ENCODE measurements around the gene KCNJ12. TPM values are rescaled to one million over a fixed set of nuclear protein-coding genes. Genes with fewer than 3 reads are reported as not detected.
"Not testable (repeated sequence)": the region's sequence is repeated elsewhere in the genome, so short reads cannot be mapped to it uniquely, and the experiment has no call there.

The KCNJ12 gene
- total RNA-seq, 2 donors from 2014 or later = not detected

DNA sequence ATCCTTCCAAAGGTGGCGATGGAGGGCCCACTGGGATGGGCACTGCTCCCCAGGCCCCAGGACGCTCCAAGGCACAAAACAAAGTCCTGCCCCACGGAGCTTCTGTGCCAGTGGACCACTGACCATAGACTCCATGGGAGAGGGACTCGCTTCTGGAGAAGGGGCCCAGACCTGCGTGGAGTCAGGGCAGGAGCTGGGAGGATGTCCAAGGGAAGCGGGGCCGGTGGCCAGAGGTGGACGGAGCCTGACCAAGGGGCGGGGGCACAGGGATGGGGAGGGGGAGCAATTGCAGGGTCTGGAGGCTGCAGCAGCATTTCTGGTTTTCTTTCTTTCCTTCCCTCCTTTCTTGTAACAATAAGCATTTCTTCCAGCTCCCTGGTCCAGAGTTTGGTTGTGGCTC, 14.1 kb downstream of the KCNJ12 start:
- ATAC-seq (replicated peaks in 1 of 2) (no peak), DNase-seq (no peak)
- Mint-ChIP-seq H3K4me3 (no peak overlapping the region), H3K27me3 (ENCODE audit: low read depth) (peaks cover 7% of the 10 kb centered on the region), H3K36me3 (ENCODE audit: insufficient read depth in 2 of 2) (no peaks in the 10 kb centered on the region), H3K27ac (no peak overlapping the region), H3K4me1 (ENCODE audit: low read depth) (no peaks in the 10 kb centered on the region), H3K9me3 (no peaks in the 10 kb centered on the region)

DNA sequence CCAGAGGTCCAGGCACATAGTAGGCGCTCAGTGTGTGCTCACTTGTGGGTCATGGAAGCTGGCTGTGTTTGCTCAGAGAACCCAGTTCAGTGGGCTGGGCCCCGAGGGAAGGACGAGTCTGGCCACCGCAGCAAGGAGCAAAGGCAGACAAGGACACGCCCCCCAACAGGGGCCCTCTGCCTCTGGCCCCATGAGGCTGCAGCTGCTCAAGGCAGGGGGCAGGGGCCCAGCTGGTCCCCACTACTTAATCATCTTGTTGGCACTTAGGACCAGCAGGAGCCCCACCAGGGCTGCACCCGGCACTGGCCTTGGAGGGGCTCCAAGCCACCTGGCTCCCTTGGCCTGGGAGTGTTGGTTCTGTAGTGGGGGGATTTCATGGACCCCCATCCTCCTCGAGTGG, 16.1 kb downstream of the KCNJ12 start:
- no peaks in the 10 kb centered on the region for H3K9me3 Mint-ChIP-seq
- DNase-seq = no peak
- H3K36me3 Mint-ChIP-seq (ENCODE audit: insufficient read depth in 2 of 2) = no peaks in the 10 kb centered on the region
- no peak overlapping the region for H3K4me3 Mint-ChIP-seq
- H3K27me3 Mint-ChIP-seq (ENCODE audit: low read depth) = peaks cover 7% of the 10 kb centered on the region
- H3K4me1 Mint-ChIP-seq (ENCODE audit: low read depth) = no peaks in the 10 kb centered on the region
- no peak overlapping the region for H3K27ac Mint-ChIP-seq
- ATAC-seq (replicated peaks in 1 of 2) = no peak

DNA sequence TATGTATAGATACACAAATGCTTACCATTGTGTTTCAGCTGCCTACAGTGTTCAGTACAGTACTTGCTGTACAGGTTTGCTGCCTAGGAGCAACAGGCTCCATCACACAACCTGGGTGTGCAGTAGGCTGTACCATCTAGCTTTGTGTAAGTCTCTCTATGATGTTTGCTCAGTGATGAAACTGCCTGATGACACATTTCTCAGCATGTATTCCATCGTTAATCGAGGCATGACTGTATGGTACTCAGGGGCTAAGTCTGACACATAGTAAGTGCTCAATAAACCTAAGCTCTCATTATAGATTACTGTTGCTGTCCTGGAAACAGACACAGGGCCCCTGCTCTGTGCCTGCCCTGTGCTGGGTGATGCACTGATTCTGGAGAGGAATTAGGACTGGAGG, 18.1 kb downstream of the KCNJ12 start:
- Mint-ChIP-seq H3K36me3 (ENCODE audit: insufficient read depth in 2 of 2) (no peaks in the 10 kb centered on the region), H3K27me3 (ENCODE audit: low read depth) (peaks cover 7% of the 10 kb centered on the region), H3K9me3 (no peaks in the 10 kb centered on the region), H3K4me3 (no peak overlapping the region), H3K27ac (no peak overlapping the region), H3K4me1 (ENCODE audit: low read depth) (no peaks in the 10 kb centered on the region)
- DNase-seq (no peak), ATAC-seq (replicated peaks in 1 of 2) (peak in 1 of 2 donors; percentile 33)

DNA sequence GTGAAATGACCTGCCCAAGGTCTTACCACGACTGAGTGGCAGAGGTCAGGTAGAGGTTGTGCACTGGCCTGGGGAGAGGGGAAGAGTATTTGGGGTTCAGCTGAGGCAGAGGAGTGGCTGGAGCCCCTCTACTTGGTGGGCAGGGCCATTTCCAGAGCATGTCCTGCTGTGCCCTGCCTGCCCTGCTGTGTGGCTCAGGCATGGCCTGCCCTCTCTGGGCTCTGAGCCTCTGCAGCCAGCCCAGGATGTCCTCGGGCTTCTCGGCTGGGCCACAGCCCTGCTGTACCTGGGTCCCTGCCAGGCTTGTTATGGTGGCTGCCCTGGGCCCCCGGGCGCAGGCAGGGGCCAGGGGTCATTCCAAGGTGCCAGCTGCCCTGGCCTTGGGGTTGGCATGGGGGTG, 19.6 kb downstream of the KCNJ12 start:
- Mint-ChIP-seq H3K36me3 (ENCODE audit: insufficient read depth in 2 of 2) (no peaks in the 10 kb centered on the region), H3K9me3 (no peaks in the 10 kb centered on the region), H3K27me3 (ENCODE audit: low read depth) (peaks cover 7% of the 10 kb centered on the region), H3K4me1 (ENCODE audit: low read depth) (no peaks in the 10 kb centered on the region), H3K27ac (no peak overlapping the region), H3K4me3 (no peak overlapping the region)
- DNase-seq = no peak
- ATAC-seq (replicated peaks in 1 of 2) = no peak

DNA sequence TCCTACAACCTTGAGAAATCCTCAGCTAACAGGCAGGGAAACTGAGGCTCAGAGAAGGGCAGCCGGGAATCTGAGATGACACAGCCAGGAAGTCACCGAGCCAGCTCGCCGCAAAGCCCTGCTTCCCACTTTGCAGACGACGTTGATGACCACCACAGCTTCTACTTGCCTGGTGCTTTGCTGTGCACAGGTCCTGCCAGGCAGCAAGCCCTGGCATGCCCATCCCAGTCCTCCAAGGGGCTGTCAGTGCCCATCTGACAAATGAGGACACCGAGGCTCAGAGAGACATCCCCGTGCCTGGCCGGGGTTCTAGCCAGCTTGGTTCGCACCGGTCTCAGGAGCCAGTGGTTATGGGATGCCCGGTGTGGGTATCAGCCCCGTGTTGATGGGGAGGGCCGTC, 20.1 kb downstream of the KCNJ12 start:
- Mint-ChIP-seq H3K27ac (no peak overlapping the region), H3K36me3 (ENCODE audit: insufficient read depth in 2 of 2) (no peaks in the 10 kb centered on the region), H3K27me3 (ENCODE audit: low read depth) (peaks cover 7% of the 10 kb centered on the region), H3K4me1 (ENCODE audit: low read depth) (no peaks in the 10 kb centered on the region), H3K9me3 (no peaks in the 10 kb centered on the region), H3K4me3 (no peak overlapping the region)
- DNase-seq = no peak
- ATAC-seq (replicated peaks in 1 of 2) = no peak

DNA sequence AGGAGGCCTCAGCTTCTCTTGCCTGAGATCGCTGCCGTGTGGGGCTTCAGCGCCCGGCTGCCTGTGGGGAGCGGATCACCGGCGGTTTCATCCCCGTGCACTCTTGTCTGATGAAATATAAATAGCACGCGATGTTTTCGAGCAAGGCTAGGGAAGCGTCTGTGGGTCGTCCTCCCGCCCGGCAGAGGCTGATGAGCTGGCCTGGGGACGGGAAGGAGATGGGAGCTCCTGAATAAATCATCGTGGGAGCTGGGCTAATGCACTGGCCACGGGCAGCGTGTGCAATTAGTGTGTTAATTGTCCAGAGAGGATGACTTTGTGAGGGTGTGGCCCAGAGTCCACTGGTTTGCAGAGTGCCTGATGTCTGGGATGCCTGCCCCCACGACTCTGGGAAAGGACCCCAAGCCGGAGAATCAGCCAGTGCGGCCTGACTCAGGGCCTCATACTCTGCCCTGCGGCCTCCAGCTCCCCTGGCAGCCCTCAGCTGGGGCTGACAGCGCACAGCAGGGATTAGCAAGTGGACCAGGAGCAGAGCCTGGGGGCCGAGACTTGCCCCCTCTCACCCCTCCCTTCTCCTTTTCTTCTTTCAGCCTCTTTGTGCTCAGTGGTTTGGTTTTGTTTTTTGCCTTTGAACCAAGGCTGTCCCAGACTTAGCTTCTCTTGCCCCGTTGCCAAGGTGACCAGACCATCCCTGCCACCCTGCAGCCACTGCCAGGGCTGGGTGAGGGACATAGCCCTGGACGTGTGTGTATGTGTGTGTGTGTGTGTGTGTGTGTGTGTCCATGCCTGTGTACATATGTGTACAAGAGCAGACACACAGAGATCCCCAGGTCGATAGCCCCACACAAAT, 21.4 kb downstream of the KCNJ12 start:
- ATAC-seq (replicated peaks in 1 of 2) (no peak), DNase-seq (no peak)
- Mint-ChIP-seq H3K9me3 (no peaks in the 10 kb centered on the region), H3K36me3 (ENCODE audit: insufficient read depth in 2 of 2) (no peaks in the 10 kb centered on the region), H3K4me3 (no peak overlapping the region), H3K27ac (no peak overlapping the region), H3K27me3 (ENCODE audit: low read depth) (no peaks in the 10 kb centered on the region), H3K4me1 (ENCODE audit: low read depth) (no peaks in the 10 kb centered on the region)

DNA sequence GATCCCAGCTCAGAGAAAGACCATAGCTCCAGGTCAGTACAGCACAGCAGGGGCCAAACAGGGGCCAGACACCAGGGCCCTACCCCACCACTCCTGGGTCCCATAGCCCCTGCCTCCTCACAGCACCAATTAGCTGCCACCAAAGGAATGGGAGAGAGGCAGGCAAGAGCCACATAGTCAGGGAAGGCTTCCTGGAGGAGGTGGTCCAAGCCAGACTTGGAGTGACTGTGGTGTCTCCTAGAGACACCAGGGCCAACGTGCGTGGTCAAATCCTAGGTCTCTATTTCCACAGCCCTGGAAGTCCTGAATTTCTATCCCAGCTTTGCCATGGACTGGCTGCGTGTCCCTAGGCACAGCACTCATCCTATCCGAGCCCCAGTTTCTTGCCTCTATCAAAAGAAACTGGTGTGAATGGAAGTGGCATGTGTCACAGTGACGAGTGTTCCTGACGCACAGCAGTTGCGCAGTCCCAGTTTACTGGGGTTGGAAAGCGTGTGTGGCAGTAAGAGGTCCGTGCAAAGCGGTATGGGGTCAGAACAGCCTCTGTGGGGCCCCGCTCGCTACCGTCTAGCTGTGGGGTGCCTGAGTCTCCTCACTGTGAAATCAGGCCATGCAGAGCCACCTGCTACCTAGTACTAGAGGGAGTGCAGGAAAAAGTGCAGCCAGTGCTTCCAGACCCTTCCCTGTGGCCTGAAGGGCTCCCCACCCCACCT, 23.5 kb downstream of the KCNJ12 start:
- H3K36me3 Mint-ChIP-seq (ENCODE audit: insufficient read depth in 2 of 2) = no peaks in the 10 kb centered on the region
- no peaks in the 10 kb centered on the region for H3K27me3 Mint-ChIP-seq (ENCODE audit: low read depth)
- H3K9me3 Mint-ChIP-seq = no peaks in the 10 kb centered on the region
- no peak for DNase-seq
- H3K4me1 Mint-ChIP-seq (ENCODE audit: low read depth) = no peaks in the 10 kb centered on the region
- no peak overlapping the region for H3K4me3 Mint-ChIP-seq
- no peak overlapping the region for H3K27ac Mint-ChIP-seq
- no peak for ATAC-seq (replicated peaks in 1 of 2)

DNA sequence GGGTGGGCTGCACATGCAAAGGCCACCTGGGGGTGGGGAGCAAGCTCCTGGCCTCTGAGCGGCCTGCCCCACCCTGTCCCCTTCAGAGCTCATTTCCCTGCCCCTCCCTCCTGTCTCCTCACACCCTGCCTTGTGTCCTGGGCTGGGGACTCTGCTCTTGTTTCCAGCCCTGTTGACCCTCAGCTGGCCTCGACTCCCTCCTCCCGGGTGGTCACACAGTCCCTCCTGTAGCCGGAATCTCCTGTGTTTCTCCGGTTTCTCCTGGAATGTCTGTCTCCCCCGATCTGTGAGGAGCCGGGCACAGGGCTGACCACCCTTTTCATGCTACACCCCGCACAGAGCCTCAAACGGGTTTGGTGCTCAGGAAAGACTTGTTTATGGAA, 24.0 kb downstream of the KCNJ12 start:
- ATAC-seq (replicated peaks in 1 of 2); DNase-seq; H3K27me3 Mint-ChIP-seq (ENCODE audit: low read depth); H3K27ac Mint-ChIP-seq; H3K9me3 Mint-ChIP-seq; H3K4me3 Mint-ChIP-seq; H3K36me3 Mint-ChIP-seq (ENCODE audit: insufficient read depth in 2 of 2); H3K4me1 Mint-ChIP-seq (ENCODE audit: low read depth): not testable (repeated sequence)

DNA sequence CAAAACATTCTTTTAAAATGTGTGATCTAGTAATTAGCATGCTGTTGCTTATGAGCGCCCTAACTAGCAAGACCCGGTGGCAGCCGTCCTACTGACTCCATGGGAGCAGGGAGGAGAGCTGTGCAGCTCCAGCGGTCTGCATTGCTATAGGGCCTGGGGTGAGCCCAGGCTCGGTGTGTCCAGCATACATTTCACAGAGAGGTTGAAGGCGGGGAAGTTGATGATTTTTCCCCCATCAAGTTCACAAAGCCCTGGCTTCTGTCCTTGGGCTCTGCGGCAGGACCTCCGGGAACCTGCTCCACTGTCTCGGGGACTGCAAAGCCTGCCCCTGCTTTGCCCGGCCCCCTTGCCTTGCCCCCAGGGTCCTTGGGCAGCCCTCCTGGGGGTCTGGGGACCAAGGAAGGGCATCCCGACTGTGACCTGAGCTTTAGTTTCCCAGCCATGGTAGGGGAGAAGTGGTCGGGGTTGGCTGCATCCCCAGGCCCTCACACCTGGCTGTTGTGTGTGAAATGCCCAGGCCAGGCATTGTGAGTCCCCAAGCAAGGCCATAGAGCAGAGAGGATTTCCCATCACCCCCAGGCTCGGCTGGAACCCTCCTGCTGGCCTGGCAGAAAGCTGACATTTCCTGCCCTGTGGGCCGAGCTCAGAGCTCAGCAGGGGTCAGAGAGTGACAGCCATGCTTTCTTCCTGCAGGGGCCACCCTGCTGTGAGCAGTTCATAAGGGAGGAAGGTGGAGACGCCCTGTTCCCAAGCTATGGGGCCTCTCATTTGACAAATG, 24.8 kb downstream of the KCNJ12 start:
- H3K9me3 Mint-ChIP-seq = no peaks in the 10 kb centered on the region
- no peak overlapping the region for H3K27ac Mint-ChIP-seq
- ATAC-seq (replicated peaks in 1 of 2) = no peak

DNA sequence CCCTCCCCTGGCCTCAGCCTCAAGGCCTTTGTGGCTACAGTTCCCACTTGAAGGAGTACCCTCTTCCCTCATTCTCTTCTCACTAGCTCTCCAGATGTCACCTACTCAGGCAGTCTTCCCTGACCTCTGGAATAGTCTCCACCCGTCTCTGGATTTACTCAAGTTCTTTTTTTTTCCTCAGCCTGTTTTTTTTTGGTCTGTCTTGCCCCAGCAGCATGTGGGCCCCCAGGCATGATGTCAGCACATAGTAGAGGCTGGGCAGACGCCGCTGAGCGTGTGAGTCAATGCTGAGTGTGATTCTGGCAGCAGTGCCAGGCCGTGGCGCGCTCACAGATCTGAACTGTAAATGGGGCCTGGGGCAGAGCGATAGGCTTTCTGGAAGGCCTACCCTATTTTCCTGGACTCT, 26.0 kb downstream of the KCNJ12 start:
- not testable (repeated sequence) for H3K4me1 Mint-ChIP-seq (ENCODE audit: low read depth); ATAC-seq (replicated peaks in 1 of 2); H3K27ac Mint-ChIP-seq; H3K9me3 Mint-ChIP-seq; H3K36me3 Mint-ChIP-seq (ENCODE audit: insufficient read depth in 2 of 2); H3K4me3 Mint-ChIP-seq; DNase-seq; H3K27me3 Mint-ChIP-seq (ENCODE audit: low read depth)

More for the DNA sequence above, 24.8 kb downstream of the KCNJ12 start:
- no peak for DNase-seq
- no peak overlapping the region for H3K4me3 Mint-ChIP-seq
- no peaks in the 10 kb centered on the region for H3K27me3 Mint-ChIP-seq (ENCODE audit: low read depth)
- H3K4me1 Mint-ChIP-seq (ENCODE audit: low read depth) = no peaks in the 10 kb centered on the region
- H3K36me3 Mint-ChIP-seq (ENCODE audit: insufficient read depth in 2 of 2) = no peaks in the 10 kb centered on the region

DNA sequence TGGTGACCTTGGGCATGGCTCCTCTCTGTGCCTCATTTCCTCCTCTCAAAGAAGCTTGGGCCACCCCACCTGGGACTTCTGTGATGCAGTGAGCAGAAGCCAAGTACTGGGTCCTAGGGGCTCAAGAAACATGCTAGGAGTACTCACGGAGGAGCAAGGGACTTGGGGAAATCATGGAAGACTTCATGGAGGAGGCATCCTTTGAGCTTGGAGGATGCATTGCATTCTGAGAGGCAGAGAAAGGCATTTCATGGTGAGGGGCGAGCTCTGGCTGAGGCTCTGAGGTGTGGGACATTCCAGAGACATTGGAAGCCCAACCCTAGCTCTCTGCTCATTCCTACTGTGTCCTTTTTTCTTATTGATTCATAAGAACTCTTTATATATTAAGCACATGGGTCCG, 26.8 kb downstream of the KCNJ12 start:
- ATAC-seq (replicated peaks in 1 of 2); H3K9me3 Mint-ChIP-seq; H3K4me1 Mint-ChIP-seq (ENCODE audit: low read depth); DNase-seq; H3K27me3 Mint-ChIP-seq (ENCODE audit: low read depth); H3K36me3 Mint-ChIP-seq (ENCODE audit: insufficient read depth in 2 of 2); H3K27ac Mint-ChIP-seq; H3K4me3 Mint-ChIP-seq: not testable (repeated sequence)

DNA sequence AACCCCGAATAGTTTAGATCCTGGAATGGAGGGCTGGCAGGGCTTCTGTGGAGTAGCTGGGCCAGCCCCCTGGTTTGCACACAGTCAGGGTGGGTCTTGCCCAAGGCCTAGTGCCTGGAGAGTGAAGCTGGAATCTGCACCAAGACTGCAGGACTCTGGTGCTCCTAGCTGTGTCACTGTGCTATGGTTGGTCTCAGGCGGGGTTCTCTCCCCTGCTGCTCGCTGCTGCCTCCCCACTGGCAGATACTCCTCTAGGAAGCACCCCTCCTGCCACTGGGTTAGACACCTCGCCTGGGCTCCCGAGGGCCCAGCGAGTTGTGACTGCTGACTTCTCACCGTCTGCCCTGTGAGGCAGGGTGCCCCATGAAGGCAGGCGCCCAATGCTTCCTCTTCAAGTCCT, 27.9 kb downstream of the KCNJ12 start:
- H3K9me3 Mint-ChIP-seq; H3K27ac Mint-ChIP-seq; H3K4me3 Mint-ChIP-seq; H3K36me3 Mint-ChIP-seq (ENCODE audit: insufficient read depth in 2 of 2); ATAC-seq (replicated peaks in 1 of 2); DNase-seq; H3K27me3 Mint-ChIP-seq (ENCODE audit: low read depth); H3K4me1 Mint-ChIP-seq (ENCODE audit: low read depth): not testable (repeated sequence)

DNA sequence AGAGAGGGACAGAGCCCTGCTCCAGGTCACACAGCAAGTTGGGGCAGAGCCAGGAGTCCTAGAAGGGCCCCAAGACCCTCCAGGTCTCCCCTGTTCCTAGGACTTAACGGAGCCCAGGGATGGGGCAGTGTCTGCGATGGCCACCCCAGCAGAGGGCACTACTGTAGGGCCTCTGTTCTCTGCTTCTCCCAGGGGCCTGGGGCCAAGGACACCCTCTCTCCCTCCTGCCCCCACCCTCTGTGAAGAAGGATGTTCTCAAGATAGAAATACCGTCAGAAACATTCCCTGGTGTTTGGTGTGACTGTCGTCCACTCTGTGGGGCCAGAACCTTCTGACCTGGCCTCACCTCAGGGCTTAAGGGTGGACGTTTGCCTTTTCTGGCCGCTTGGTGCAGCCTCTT, 28.4 kb downstream of the KCNJ12 start:
- ATAC-seq (replicated peaks in 1 of 2); H3K4me1 Mint-ChIP-seq (ENCODE audit: low read depth); DNase-seq; H3K9me3 Mint-ChIP-seq; H3K4me3 Mint-ChIP-seq; H3K27me3 Mint-ChIP-seq (ENCODE audit: low read depth); H3K27ac Mint-ChIP-seq; H3K36me3 Mint-ChIP-seq (ENCODE audit: insufficient read depth in 2 of 2): not testable (repeated sequence)
